ENCODE measurements around the gene ZNF865.
A peak's percentile ranks its signal among the peaks of the same experiment; 100 is the strongest.

Gene ZNF865

GRCh38 chr19:55622242-55622969 is 17.0 kb downstream of the ZNF865 start:
- no peak overlapping the region for H3K4me3 ChIP-seq (ENCODE audit: low read length)
- no peak for TF ChIP-seq CTCF (conservative IDR thresholded peaks at IDR 0.05; ENCODE audit: low read depth, low read length)
- DNase-seq (ENCODE audit: low read depth) = no peak

GRCh38 chr19:55623130-55623529 is 17.7 kb downstream of the ZNF865 start:
- no peak for DNase-seq (ENCODE audit: low read depth)
- no peak overlapping the region for H3K4me3 ChIP-seq (ENCODE audit: low read length)
- TF ChIP-seq CTCF (conservative IDR thresholded peaks at IDR 0.05; ENCODE audit: low read depth, low read length) = no peak

GRCh38 chr19:55623561-55623960 is 18.1 kb downstream of the ZNF865 start:
- TF ChIP-seq CTCF (conservative IDR thresholded peaks at IDR 0.05; ENCODE audit: low read depth, low read length) = no peak
- DNase-seq (ENCODE audit: low read depth) = no peak
- H3K4me3 ChIP-seq (ENCODE audit: low read length) = peak overlapping the region; percentile 40

GRCh38 chr19:55624109-55625003 is 18.9 kb downstream of the ZNF865 start, which contains the start of gene ZNF784:
Gene ZNF784, minus strand, starts transcription at chr19:55624566. Its CDS starts 5 bp downstream, at chr19:55624561.
- DNase-seq (ENCODE audit: low read depth) = peak; percentile 45
- no peak for TF ChIP-seq CTCF (conservative IDR thresholded peaks at IDR 0.05; ENCODE audit: low read depth, low read length)
- peak within 1 kb of the TSS; percentile 67 for H3K4me3 ChIP-seq (ENCODE audit: low read length)

GRCh38 chr19:55625004-55625326 is 19.5 kb downstream of the ZNF865 start:
- TF ChIP-seq CTCF (conservative IDR thresholded peaks at IDR 0.05; ENCODE audit: low read depth, low read length) = no peak
- H3K4me3 ChIP-seq (ENCODE audit: low read length) = peak overlapping the region; percentile 67
- DNase-seq (ENCODE audit: low read depth) = no peak

- DNase-seq (ENCODE audit: low read depth) = no peak
- H3K4me3 ChIP-seq (ENCODE audit: low read length) = no peak overlapping the region
- TF ChIP-seq CTCF (conservative IDR thresholded peaks at IDR 0.05; ENCODE audit: low read depth, low read length) = no peak
These were observed 20.9 kb downstream of the ZNF865 start for GRCh38 chr19:55626350-55626749.

All from retinal pigment epithelial cell (primary cell).